ENCODE data around the gene TCERG1L. TPM values are rescaled to one million over a fixed set of nuclear protein-coding genes. Genes with fewer than 3 reads are reported as not detected.

Gene TCERG1L
- total RNA-seq, 1 experiment from 2014 or later: 1.5 TPM

DNA sequence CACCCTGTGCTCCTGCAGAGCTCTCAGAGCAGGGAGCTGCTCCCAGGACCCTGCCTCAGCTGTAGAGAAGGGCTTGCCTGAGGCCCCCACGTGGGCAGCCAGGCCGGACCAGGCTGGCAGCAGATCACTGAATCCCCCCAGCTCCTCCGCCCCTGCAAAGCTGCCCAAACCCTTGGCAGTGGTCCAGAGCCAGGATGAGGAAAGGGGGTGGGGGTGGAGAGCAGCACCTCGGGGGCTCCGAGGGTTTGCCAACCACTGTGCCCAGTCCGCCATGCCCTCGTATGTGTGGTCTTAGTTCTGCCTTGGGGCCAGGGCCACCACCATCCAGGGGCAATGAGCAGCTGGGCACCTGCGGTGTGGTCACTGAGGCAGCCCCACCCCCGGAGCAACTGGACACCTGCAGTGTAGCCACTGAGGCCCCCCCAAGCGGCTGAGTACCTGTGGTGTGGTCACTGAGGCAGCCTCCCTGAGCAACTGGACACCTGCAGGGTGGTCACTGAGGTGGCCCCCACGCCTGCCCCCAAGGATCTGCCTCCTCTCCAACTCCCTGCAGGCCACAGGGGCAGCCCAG lies 90.8 kb downstream of the TCERG1L start:
- no peak for DNase-seq (ENCODE audit: low spot score)
- Mint-ChIP-seq H3K36me3 (peaks cover 66% of the 10 kb centered on the region), H3K27ac (no peak overlapping the region), H3K4me3 (no peak overlapping the region), H3K4me1 (no peaks in the 10 kb centered on the region), H3K9me3 (peaks cover 43% of the 10 kb centered on the region), H3K27me3 (ENCODE audit: low read depth) (peaks cover 9% of the 10 kb centered on the region)
- POLR2A ChIA-PET: no interaction called here
- no peak for ATAC-seq
- TF ChIP-seq, protein P1, sequence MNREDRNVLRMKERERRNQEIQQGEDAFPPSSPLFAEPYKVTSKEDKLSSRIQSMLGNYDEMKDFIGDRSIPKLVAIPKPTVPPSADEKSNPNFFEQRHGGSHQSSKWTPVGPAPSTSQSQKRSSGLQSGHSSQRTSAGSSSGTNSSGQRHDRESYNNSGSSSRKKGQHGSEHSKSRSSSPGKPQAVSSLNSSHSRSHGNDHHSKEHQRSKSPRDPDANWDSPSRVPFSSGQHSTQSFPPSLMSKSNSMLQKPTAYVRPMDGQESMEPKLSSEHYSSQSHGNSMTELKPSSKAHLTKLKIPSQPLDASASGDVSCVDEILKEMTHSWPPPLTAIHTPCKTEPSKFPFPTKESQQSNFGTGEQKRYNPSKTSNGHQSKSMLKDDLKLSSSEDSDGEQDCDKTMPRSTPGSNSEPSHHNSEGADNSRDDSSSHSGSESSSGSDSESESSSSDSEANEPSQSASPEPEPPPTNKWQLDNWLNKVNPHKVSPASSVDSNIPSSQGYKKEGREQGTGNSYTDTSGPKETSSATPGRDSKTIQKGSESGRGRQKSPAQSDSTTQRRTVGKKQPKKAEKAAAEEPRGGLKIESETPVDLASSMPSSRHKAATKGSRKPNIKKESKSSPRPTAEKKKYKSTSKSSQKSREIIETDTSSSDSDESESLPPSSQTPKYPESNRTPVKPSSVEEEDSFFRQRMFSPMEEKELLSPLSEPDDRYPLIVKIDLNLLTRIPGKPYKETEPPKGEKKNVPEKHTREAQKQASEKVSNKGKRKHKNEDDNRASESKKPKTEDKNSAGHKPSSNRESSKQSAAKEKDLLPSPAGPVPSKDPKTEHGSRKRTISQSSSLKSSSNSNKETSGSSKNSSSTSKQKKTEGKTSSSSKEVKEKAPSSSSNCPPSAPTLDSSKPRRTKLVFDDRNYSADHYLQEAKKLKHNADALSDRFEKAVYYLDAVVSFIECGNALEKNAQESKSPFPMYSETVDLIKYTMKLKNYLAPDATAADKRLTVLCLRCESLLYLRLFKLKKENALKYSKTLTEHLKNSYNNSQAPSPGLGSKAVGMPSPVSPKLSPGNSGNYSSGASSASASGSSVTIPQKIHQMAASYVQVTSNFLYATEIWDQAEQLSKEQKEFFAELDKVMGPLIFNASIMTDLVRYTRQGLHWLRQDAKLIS (CRISPR knock-in tag; IDR thresholded peaks at IDR 0.05; ENCODE audit: borderline replicate concordance): no peak
- TF ChIP-seq ZNF671 (CRISPR knock-in tag; IDR thresholded peaks at IDR 0.05) (no peak), FOXP1 (CRISPR knock-in tag; IDR thresholded peaks at IDR 0.05; ENCODE audit: borderline replicate concordance) (no peak), TEAD4 (CRISPR knock-in tag; IDR thresholded peaks at IDR 0.05) (no peak), ZNF138 (CRISPR knock-in tag; conservative IDR thresholded peaks at IDR 0.05) (no peak), KAT7 (CRISPR knock-in tag; IDR thresholded peaks at IDR 0.05; ENCODE audit: borderline replicate concordance) (no peak), ELF4 (CRISPR knock-in tag; IDR thresholded peaks at IDR 0.05; ENCODE audit: low read depth) (no peak), TEAD1 (CRISPR knock-in tag; IDR thresholded peaks at IDR 0.05) (no peak), JUN (CRISPR knock-in tag; IDR thresholded peaks at IDR 0.05) (no peak)
- TF ChIP-seq, protein P2, sequence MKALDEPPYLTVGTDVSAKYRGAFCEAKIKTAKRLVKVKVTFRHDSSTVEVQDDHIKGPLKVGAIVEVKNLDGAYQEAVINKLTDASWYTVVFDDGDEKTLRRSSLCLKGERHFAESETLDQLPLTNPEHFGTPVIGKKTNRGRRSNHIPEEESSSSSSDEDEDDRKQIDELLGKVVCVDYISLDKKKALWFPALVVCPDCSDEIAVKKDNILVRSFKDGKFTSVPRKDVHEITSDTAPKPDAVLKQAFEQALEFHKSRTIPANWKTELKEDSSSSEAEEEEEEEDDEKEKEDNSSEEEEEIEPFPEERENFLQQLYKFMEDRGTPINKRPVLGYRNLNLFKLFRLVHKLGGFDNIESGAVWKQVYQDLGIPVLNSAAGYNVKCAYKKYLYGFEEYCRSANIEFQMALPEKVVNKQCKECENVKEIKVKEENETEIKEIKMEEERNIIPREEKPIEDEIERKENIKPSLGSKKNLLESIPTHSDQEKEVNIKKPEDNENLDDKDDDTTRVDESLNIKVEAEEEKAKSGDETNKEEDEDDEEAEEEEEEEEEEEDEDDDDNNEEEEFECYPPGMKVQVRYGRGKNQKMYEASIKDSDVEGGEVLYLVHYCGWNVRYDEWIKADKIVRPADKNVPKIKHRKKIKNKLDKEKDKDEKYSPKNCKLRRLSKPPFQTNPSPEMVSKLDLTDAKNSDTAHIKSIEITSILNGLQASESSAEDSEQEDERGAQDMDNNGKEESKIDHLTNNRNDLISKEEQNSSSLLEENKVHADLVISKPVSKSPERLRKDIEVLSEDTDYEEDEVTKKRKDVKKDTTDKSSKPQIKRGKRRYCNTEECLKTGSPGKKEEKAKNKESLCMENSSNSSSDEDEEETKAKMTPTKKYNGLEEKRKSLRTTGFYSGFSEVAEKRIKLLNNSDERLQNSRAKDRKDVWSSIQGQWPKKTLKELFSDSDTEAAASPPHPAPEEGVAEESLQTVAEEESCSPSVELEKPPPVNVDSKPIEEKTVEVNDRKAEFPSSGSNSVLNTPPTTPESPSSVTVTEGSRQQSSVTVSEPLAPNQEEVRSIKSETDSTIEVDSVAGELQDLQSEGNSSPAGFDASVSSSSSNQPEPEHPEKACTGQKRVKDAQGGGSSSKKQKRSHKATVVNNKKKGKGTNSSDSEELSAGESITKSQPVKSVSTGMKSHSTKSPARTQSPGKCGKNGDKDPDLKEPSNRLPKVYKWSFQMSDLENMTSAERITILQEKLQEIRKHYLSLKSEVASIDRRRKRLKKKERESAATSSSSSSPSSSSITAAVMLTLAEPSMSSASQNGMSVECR (CRISPR knock-in tag; IDR thresholded peaks at IDR 0.05; ENCODE audit: borderline replicate concordance): no peak
- TF ChIP-seq, protein P3, sequence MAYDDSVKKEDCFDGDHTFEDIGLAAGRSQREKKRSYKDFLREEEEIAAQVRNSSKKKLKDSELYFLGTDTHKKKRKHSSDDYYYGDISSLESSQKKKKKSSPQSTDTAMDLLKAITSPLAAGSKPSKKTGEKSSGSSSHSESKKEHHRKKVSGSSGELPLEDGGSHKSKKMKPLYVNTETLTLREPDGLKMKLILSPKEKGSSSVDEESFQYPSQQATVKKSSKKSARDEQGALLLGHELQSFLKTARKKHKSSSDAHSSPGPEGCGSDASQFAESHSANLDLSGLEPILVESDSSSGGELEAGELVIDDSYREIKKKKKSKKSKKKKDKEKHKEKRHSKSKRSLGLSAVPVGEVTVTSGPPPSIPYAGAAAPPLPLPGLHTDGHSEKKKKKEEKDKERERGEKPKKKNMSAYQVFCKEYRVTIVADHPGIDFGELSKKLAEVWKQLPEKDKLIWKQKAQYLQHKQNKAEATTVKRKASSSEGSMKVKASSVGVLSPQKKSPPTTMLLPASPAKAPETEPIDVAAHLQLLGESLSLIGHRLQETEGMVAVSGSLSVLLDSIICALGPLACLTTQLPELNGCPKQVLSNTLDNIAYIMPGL (CRISPR knock-in tag; IDR thresholded peaks at IDR 0.05): no peak
- CTCF ChIA-PET: no interaction called here

DNA sequence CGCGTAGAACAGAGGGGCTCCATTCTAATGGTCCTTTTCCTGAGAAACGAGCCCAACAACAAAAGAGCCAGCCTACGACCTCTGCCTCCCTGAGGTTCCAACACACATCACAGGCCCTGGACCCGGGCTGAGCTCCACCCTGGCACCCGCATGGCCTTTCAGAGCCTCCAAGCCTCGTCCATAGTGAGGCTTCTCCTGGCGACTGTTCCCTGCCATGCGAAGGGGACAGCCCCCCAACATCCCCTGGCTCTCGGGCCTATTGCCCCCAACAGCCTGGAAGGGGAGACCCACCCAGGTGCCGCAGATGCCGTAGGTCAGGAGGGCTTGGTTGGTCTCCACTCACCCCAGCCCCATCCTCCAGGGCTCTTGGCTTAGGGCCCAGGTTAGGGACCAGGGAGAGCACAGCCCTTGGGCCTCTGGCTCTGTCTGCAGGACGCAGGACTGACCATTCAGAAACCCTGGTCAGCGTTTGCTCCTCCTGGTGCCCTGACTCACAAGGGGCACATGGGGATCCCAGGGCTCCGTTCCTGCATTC lies 91.5 kb downstream of the TCERG1L start:
- Mint-ChIP-seq H3K4me1 (no peaks in the 10 kb centered on the region), H3K27me3 (ENCODE audit: low read depth) (peaks cover 8% of the 10 kb centered on the region), H3K4me3 (no peak overlapping the region), H3K36me3 (peaks cover 63% of the 10 kb centered on the region), H3K9me3 (peaks cover 43% of the 10 kb centered on the region), H3K27ac (no peak overlapping the region)
- POLR2A ChIA-PET: no interaction called here
- ATAC-seq (no peak), DNase-seq (ENCODE audit: low spot score) (no peak)
- CTCF ChIA-PET: no interaction called here
- no peak for TF ChIP-seq ZNF671 (CRISPR knock-in tag; IDR thresholded peaks at IDR 0.05)
- no peak for TF ChIP-seq OVOL2 (CRISPR knock-in tag; IDR thresholded peaks at IDR 0.05; ENCODE audit: borderline replicate concordance)
- TF ChIP-seq, protein P4, sequence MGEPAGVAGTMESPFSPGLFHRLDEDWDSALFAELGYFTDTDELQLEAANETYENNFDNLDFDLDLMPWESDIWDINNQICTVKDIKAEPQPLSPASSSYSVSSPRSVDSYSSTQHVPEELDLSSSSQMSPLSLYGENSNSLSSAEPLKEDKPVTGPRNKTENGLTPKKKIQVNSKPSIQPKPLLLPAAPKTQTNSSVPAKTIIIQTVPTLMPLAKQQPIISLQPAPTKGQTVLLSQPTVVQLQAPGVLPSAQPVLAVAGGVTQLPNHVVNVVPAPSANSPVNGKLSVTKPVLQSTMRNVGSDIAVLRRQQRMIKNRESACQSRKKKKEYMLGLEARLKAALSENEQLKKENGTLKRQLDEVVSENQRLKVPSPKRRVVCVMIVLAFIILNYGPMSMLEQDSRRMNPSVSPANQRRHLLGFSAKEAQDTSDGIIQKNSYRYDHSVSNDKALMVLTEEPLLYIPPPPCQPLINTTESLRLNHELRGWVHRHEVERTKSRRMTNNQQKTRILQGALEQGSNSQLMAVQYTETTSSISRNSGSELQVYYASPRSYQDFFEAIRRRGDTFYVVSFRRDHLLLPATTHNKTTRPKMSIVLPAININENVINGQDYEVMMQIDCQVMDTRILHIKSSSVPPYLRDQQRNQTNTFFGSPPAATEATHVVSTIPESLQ (CRISPR knock-in tag; IDR thresholded peaks at IDR 0.05): no peak
- no peak for TF ChIP-seq GRHL2 (CRISPR knock-in tag; IDR thresholded peaks at IDR 0.05; ENCODE audit: insufficient replicate concordance, severe bottlenecking)
- TF ChIP-seq SMAD4 (CRISPR knock-in tag; IDR thresholded peaks at IDR 0.05): no peak
- TF ChIP-seq, protein P5, sequence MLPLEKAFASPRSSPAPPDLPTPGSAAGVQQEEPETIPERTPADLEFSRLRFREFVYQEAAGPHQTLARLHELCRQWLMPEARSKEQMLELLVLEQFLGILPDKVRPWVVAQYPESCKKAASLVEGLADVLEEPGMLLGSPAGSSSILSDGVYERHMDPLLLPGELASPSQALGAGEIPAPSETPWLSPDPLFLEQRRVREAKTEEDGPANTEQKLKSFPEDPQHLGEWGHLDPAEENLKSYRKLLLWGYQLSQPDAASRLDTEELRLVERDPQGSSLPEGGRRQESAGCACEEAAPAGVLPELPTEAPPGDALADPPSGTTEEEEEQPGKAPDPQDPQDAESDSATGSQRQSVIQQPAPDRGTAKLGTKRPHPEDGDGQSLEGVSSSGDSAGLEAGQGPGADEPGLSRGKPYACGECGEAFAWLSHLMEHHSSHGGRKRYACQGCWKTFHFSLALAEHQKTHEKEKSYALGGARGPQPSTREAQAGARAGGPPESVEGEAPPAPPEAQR (CRISPR knock-in tag; IDR thresholded peaks at IDR 0.05): no peak
- no peak for TF ChIP-seq NR3C1 (CRISPR knock-in tag; conservative IDR thresholded peaks at IDR 0.05; ENCODE audit: low read depth)
- no peak for TF ChIP-seq ZNF219 (CRISPR knock-in tag; IDR thresholded peaks at IDR 0.05; ENCODE audit: borderline replicate concordance)
- no peak for TF ChIP-seq KAT7 (CRISPR knock-in tag; IDR thresholded peaks at IDR 0.05; ENCODE audit: borderline replicate concordance)
- TF ChIP-seq, protein P6, sequence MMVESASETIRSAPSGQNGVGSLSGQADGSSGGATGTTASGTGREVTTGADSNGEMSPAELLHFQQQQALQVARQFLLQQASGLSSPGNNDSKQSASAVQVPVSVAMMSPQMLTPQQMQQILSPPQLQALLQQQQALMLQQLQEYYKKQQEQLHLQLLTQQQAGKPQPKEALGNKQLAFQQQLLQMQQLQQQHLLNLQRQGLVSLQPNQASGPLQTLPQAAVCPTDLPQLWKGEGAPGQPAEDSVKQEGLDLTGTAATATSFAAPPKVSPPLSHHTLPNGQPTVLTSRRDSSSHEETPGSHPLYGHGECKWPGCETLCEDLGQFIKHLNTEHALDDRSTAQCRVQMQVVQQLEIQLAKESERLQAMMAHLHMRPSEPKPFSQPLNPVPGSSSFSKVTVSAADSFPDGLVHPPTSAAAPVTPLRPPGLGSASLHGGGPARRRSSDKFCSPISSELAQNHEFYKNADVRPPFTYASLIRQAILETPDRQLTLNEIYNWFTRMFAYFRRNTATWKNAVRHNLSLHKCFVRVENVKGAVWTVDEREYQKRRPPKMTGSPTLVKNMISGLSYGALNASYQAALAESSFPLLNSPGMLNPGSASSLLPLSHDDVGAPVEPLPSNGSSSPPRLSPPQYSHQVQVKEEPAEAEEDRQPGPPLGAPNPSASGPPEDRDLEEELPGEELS (CRISPR knock-in tag; IDR thresholded peaks at IDR 0.05): no peak

Data from WTC11 (cell line).